ENCODE data around the gene ZSCAN20.

Gene ZSCAN20

DNA sequence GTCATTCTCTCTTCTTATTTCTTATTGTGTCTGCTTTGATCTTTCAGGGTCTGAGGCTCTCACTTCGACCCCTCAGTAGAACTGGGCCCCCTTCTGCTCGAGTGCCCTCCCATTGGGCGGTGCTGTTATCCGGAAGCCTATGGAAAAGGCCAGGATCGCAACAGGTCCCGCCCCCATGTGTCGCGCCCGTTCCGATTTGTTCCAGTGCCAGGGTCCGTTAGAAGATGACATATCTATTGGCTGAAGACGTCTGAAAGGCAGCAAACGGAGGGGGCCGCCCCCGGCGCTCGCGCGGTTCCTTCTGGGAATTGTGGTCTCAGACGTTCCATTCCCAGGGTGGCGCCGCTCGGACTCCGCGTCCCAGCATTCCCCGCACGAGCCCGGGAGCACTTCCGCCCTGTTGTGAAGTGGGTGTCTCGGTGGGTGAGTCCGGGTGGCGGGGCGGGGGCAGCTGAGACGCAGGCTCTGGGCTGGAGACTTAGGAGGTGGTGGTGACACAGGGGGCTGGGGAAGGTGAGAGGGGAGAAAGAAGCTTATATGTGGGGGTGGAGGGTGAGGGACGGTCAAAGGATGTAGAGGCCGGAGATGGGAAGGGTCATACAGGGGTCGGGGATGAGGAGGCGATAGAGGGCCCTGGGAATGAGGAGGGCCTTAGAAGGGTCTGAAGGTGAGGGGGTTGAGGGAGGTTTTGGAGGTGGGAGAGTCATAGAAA is at the start of gene ZSCAN20:
TSS of gene ZSCAN20 (plus strand) at position 377 of the 712 bp plus-strand sequence. CDS start 6,644 bp downstream, outside the sequence.
- peak within 1 kb of the TSS; percentile 94 for H3K4me3 ChIP-seq (ENCODE audit: low read length)
- TF ChIP-seq ZNF274 (IDR thresholded peaks at IDR 0.05; ENCODE audit: low read depth, low read length) = no peak

DNA sequence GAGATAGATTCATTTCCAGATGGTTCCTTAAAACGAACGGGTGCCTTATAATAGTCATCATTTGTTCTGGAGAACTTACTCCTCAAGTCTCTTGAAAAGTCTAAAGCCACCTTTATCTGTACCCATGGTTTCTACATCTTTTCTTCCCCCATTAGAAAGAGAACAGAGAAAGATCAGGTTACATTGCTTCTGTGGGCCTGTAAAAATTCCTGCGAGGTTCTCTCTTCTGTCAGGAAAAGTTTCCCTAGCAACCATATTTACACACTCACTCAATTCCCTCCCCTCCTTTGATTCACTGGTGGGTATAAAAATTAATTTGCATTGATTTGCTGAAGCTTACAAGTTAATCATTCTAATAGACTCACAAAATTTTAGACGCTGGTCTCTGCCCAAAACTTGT is 48.2 kb upstream of the ZSCAN20 start:
- no peak overlapping the region for H3K4me3 ChIP-seq (ENCODE audit: low read length)
- TF ChIP-seq ZNF274 (IDR thresholded peaks at IDR 0.05; ENCODE audit: low read depth, low read length) = no peak

GRCh38 chr1:33424610-33425009 is 47.8 kb upstream of the ZSCAN20 start:
- no peak for TF ChIP-seq ZNF274 (IDR thresholded peaks at IDR 0.05; ENCODE audit: low read depth, low read length)
- no peak overlapping the region for H3K4me3 ChIP-seq (ENCODE audit: low read length)

DNA sequence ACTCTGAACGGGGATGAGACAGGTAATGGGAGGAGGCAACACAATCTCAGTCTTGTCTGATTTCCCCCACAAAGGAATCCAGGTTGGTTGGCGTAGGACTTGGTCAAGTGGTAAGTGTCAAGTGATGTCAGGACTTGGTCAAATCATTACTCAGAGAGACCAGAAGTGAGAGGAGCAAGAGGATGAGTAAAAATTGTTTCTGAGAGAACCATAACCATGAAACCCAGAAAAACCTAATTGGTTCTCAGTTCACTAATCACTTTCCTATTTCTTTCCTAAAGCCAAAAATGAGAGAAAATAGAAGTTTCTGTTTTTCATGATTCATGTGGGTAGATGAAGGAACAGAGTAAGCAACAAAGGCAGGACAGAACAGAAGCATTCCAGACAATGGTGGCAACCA is 46.5 kb upstream of the ZSCAN20 start:
- TF ChIP-seq ZNF274 (IDR thresholded peaks at IDR 0.05; ENCODE audit: low read depth, low read length) = no peak
- no peak overlapping the region for H3K4me3 ChIP-seq (ENCODE audit: low read length)

DNA sequence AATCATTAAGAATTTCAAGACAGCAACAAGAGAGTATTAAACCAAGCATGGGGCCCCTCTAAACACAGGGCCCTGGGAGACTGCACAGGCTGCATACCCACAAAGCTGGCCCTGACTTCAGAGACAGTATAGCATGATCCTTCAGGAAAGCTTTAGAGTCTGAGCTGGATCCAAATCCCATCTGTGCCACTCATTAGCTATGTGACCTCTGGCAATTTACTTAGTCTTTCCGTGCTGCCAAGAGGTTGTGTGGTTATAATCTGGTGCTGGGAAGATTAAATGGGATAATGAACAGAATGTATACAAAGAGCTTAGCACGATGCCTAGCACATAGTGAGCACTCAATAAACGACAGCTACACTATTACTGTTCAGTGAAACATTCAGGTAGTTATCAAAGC is 45.5 kb upstream of the ZSCAN20 start:
- H3K4me3 ChIP-seq (ENCODE audit: low read length) = no peak overlapping the region
- TF ChIP-seq ZNF274 (IDR thresholded peaks at IDR 0.05; ENCODE audit: low read depth, low read length) = no peak

GRCh38 chr1:33428661-33429060 is 43.8 kb upstream of the ZSCAN20 start:
- TF ChIP-seq ZNF274 (IDR thresholded peaks at IDR 0.05; ENCODE audit: low read depth, low read length) = no peak
- H3K4me3 ChIP-seq (ENCODE audit: low read length) = no peak overlapping the region

DNA sequence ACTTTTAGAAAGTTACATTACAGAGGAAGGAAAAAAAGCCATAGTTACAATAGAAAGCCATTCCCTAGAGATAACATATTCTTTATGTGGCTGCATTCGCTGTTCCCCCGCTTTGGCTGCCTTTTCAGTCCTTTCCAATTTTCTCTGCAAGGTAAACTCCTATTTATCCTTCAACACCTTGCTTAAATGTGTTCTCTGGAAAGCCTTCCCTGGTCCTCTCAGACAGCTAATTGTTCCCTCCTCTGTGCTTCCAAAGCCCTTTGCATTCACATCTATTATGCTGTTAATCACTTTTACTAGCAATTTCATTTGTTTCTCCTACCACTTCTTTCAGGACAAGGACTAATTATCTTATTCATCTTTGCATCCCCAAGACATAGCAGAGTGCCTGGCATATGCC is 43.1 kb upstream of the ZSCAN20 start:
- H3K4me3 ChIP-seq (ENCODE audit: low read length) = no peak overlapping the region
- no peak for TF ChIP-seq ZNF274 (IDR thresholded peaks at IDR 0.05; ENCODE audit: low read depth, low read length)

DNA sequence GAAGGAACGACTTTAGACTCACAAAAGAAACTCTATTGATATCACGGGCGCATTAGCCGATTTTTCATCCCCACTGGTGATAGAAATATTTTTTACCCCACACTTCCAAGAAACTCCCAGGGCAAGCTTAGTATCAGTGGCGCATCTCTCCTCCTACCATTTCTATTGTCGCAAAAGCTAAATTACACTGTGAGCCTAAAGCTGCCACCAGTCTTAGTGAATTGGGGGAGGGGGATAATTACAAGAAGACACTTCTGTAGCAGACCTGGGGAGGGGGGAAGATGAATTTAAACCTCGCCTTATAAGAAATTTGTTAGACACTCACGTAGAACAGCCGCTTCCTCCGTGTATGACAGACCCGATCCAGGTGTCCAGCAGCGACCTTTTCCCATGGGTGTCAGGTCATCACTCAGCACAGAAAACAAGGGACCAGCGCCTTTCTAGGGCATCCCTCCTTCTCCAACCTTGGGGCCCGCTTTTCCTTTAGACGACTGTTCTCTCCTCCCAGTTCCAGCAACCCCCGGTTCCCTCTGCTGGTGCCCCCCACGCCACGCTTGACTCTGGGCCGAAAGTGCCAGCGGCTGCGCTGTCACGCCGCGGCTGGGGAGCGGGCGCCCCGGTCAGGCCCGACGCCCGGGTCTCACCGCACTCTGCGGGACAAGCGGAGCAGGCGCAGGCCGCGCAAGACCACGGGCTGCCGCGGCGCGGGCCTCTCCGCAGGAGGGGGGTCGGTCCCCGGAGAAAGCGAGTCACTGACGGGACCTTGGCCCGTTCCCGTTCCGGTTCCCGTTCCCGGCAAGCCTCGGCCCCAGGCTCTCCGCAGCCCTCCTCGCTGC is 42.4 kb upstream of the ZSCAN20 start:
- no peak for TF ChIP-seq ZNF274 (IDR thresholded peaks at IDR 0.05; ENCODE audit: low read depth, low read length)
- peak overlapping the region; percentile 59; the same call in 1 of the 2 replicates for H3K4me3 ChIP-seq (ENCODE audit: low read length)

GRCh38 chr1:33430692-33431593 is 41.5 kb upstream of the ZSCAN20 start, which contains the start of gene PHC2:
PHC2 (minus strand) TSS chr1:33431095; CDS start chr1:33375539, 55,556 bp downstream.
- no peak for TF ChIP-seq ZNF274 (IDR thresholded peaks at IDR 0.05; ENCODE audit: low read depth, low read length)
- H3K4me3 ChIP-seq (ENCODE audit: low read length) = peak within 1 kb of the TSS; percentile 59; the same call in 1 of the 2 replicates

GRCh38 chr1:33433509-33434362 is 38.7 kb upstream of the ZSCAN20 start:
- H3K4me3 ChIP-seq (ENCODE audit: low read length) = no peak overlapping the region
- TF ChIP-seq ZNF274 (IDR thresholded peaks at IDR 0.05; ENCODE audit: low read depth, low read length) = no peak

DNA sequence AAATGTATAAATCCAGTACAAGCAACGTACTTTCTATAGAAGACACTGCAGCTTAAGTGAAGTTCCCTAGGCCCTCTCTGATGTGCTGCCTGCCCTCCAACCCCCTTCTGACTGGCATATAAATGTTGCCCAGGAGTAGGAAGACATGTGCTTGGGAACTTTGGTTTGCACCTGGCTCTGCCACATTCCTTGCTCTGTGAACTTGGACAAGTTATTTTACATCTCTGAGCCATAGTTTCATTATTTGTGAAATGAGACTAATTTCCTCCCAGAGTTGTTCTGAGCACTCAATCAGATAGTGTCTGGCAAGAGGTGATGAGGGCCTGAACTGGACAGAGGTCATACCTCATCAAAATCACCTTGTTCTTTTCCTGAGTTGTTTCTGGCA is 38.1 kb upstream of the ZSCAN20 start:
- TF ChIP-seq ZNF274 (IDR thresholded peaks at IDR 0.05; ENCODE audit: low read depth, low read length) = no peak
- no peak overlapping the region for H3K4me3 ChIP-seq (ENCODE audit: low read length)

DNA sequence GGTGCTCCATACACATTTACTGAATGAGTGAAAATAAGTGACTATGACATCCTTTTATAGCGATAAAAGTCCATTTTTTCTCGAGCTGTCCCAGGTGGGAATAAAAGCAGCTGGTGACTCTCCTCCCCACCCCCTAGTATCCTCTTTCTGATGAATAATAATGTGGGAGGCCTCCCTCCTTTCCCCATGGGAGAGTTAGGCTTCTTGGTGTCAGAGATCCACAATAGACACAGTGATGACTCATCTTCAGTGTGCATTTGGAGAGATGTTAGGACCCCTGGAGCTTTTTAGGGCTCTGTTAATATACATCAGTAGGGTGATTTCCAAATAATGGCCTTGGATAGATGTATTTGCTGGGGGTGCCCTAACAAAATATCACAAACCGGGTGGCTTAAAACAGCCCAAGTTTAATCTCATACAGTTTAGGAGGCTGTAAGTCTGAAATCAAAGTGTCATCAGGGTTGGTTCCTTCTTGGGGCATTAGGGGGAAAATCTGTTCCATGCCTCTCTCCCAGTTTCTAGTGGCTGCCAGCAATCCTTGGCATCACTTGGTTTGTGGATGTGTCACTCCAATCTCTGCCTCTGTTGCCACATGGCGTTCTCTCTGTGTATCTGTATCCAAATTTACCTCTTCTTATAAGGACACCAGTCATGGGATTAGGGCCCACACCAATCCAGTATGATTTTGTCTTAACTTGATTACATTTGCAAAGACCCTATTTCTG is 37.2 kb upstream of the ZSCAN20 start:
- no peak for TF ChIP-seq ZNF274 (IDR thresholded peaks at IDR 0.05; ENCODE audit: low read depth, low read length)
- no peak overlapping the region for H3K4me3 ChIP-seq (ENCODE audit: low read length)
